T-cell (primary cell): Measurements from ENCODE around the gene COTL1. TPM values are rescaled to one million over a fixed set of nuclear protein-coding genes. Genes with fewer than 3 reads are reported as not detected.

Experiments
- ATAC-seq, 4 experiments: fragments of 200-7000 bp in 3 of 4; fragments of 150-1000 bp in 1 of 4; cut with Tn5 transposase; replicated peaks in 1 of 4; 1 replicate in 3 of 4; 2 replicates in 1 of 4; pipeline ENCODE4 v1.10.0; 2021; ENCODE audit warnings: moderate library complexity in 3 of 4, mild to moderate bottlenecking in 2 of 4, moderate number of reproducible peaks in 1 of 4
- CTCF ChIA-PET, 2 donors: fragments of 300-600 bp; sonication (Branson Sonifier 250); formaldehyde crosslinking; loops; one replicate each; lab custom pipeline; 2022; ENCODE audit warnings: antibody characterized with exemption in 2 of 2; lab: Charles Lee
- POLR2A ChIA-PET, 2 donors: fragments of 300-600 bp; sonication (Branson Sonifier 250); formaldehyde crosslinking; loops; one replicate each; lab custom pipeline; 2022; ENCODE audit warnings: antibody characterized with exemption in 2 of 2; lab: Charles Lee
- DNase-seq, 35 experiments: peaks; one replicate each; pipeline versions ENCODE4 v3.0.0 to v3.0.0-alpha.2; 2013 to 2023
- H3K27ac ChIP-seq: one replicate; pipeline ENCODE4 v1.5.1; 2013; ENCODE audit warnings: low read length
- H3K27me3 ChIP-seq, 2 experiments: replicated peaks in 1 of 2; 1 replicate in 1 of 2; 2 replicates in 1 of 2; pipeline versions ENCODE4 v1.6.1 to v1.7.0; 2013; ENCODE audit warnings: low read length in 1 of 2, mixed read lengths in 1 of 2; ENCODE audit not compliant: control insufficient read depth in 2 of 2, insufficient read depth in 2 of 2; ENCODE audit errors: extremely low read depth in 1 of 2
- H3K36me3 ChIP-seq, 2 donors: 1 replicate in 1 of 2; 2 replicates in 1 of 2; pipeline versions ENCODE4 v1.6.1 to v1.7.0; 2013; ENCODE audit warnings: low read length in 1 of 2; ENCODE audit not compliant: control insufficient read depth in 2 of 2, insufficient read depth in 1 of 2; ENCODE audit errors: extremely low read depth in 1 of 2
- H3K4me1 ChIP-seq, 2 experiments: 1 replicate in 1 of 2; 2 replicates in 1 of 2; pipeline versions ENCODE4 v1.6.1 to v1.7.0; 2013; ENCODE audit warnings: low read length in 2 of 2, mixed read lengths in 1 of 2; ENCODE audit not compliant: insufficient read depth in 2 of 2, control insufficient read depth in 1 of 2; ENCODE audit errors: extremely low read depth in 1 of 2
- H3K4me3 ChIP-seq, 2 donors: 1 replicate in 1 of 2; 2 replicates in 1 of 2; pipeline versions ENCODE4 v1.5.1 to v1.7.0; 2013; ENCODE audit warnings: mild to moderate bottlenecking in 2 of 2, low read length in 1 of 2, moderate library complexity in 1 of 2; ENCODE audit not compliant: control insufficient read depth in 1 of 2; ENCODE audit errors: extremely low read depth in 1 of 2
- H3K9me3 ChIP-seq: 2 replicates; pipeline ENCODE4 v1.7.0; 2013
- H3K27ac Mint-ChIP-seq, 2 donors: one replicate each; pipeline ENCODE4 v1.8.0; 2020 to 2021; ENCODE audit warnings: mild to moderate bottlenecking in 2 of 2, mixed read lengths in 2 of 2
- H3K27me3 Mint-ChIP-seq, 2 donors: one replicate each; pipeline ENCODE4 v1.8.0; 2021 to 2022; ENCODE audit warnings: mixed read lengths in 2 of 2
- H3K36me3 Mint-ChIP-seq: one replicate; pipeline ENCODE4 v1.8.0; 2021; ENCODE audit warnings: mixed read lengths
- H3K4me1 Mint-ChIP-seq, 3 donors: one replicate each; pipeline ENCODE4 v1.8.0; 2020 to 2022; ENCODE audit warnings: mixed read lengths in 3 of 3, mild to moderate bottlenecking in 1 of 3
- H3K4me3 Mint-ChIP-seq, 3 donors: one replicate each; pipeline ENCODE4 v1.8.0; 2020 to 2022; ENCODE audit warnings: mild to moderate bottlenecking in 3 of 3, mixed read lengths in 3 of 3, moderate library complexity in 3 of 3
- H3K9me3 Mint-ChIP-seq, 3 donors: one replicate each; pipeline ENCODE4 v1.8.0; 2020 to 2022; ENCODE audit warnings: mixed read lengths in 3 of 3
- WGBS: methylation state at CpG from one replicate; pipeline ENCODE4 v1.1.5; 2013; ENCODE audit warnings: missing lambda C conversion rate; ENCODE audit not compliant: insufficient coverage; 5-methylcytosine and 5-hydroxymethylcytosine counted together
- total RNA-seq, 35 experiments: library from RNA in 6 of 35; stranded (reverse) in 6 of 35; fragments of 120-200 nt in 1 of 35; gene quantifications; one replicate each; pipeline versions ENCODE4 v1.2.1 to v1.2.4 and lab custom pipeline; 2013 to 2026

The COTL1 gene
- total RNA-seq, 5 donors from 2014 or later (not counting 1 experiment from before 2014, with no cell fraction given) = 205 to 265 (median 221) TPM

DNA sequence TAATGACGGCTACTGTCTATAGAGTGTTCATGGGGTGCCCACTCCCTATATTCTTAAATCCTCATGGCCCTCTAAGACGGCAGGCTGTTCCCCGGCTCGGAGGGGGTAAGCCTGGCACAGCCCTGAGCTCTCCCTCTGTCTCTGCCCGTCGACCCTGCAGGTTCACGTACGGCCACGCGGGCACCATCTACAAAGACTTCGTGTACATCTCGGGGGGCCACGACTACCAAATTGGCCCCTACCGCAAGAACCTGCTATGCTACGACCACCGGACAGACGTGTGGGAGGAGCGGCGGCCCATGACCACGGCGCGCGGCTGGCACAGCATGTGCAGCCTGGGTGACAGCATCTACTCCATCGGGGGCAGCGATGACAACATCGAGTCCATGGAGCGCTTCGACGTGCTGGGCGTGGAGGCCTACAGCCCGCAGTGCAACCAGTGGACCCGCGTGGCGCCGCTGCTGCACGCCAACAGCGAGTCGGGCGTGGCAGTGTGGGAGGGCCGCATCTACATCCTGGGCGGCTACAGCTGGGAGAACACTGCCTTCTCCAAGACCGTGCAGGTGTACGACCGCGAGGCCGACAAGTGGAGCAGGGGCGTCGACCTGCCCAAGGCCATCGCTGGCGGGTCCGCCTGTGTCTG lies 43.7 kb upstream of the COTL1 start:
- ChIA-PET CTCF (no interaction called here), POLR2A (no interaction called here)
- DNase-seq (no peak), ATAC-seq (peak in 1 of 4 experiments; percentile 15)
- Histone ChIP-seq H3K36me3 (peaks cover 35 to 85% of the 10 kb centered on the region in 2 donors), H3K4me1 (peaks cover 2 to 29% of the 10 kb centered on the region in 2 experiments), H3K9me3 (no peaks in the 10 kb centered on the region), H3K27ac (no peak overlapping the region), H3K27me3 (no peaks in the 10 kb centered on the region), H3K4me3 (no peak overlapping the region)
- Mint-ChIP-seq H3K36me3 (peaks cover 68% of the 10 kb centered on the region), H3K4me1 (peaks cover 17 to 49% (median 39%) of the 10 kb centered on the region in 3 donors), H3K9me3 (no peaks in the 10 kb centered on the region), H3K4me3 (no peak overlapping the region), H3K27ac (peak overlapping the region in 1 of 2 donors; percentile 52), H3K27me3 (no peaks in the 10 kb centered on the region)
- 97% methylated on average over 50 of the region's 51 CpGs for WGBS

DNA sequence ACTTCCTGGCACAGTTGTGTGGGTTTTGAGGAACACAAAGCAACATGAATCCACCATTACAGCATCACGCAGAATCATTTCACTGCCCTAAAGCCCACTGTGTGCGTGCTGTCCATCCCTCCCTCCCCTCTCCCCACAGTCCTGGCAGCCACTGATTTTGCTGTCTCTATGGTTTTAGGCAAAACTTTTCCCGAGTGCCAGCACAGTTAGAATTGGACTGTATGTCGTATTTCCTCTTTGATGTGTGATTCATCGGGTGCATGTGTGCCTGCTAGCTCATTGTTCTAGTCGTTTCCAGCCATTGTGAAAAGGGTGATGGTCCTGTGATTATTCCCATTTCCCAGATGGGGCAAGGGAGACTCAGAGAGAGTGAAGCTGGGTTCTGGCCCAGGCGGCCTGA lies 43.1 kb upstream of the COTL1 start:
- ATAC-seq (no peak), DNase-seq (no peak)
- H3K4me1 Mint-ChIP-seq = peaks cover 22 to 54% (median 45%) of the 10 kb centered on the region in 3 donors
- no peaks in the 10 kb centered on the region for H3K9me3 ChIP-seq
- no peak overlapping the region for H3K4me3 ChIP-seq
- CTCF ChIA-PET = no interaction called here
- H3K4me1 ChIP-seq = peaks cover 2 to 35% of the 10 kb centered on the region in 2 experiments
- H3K36me3 ChIP-seq = peaks cover 30 to 80% of the 10 kb centered on the region in 2 donors
- H3K9me3 Mint-ChIP-seq = no peaks in the 10 kb centered on the region
- no peak overlapping the region for H3K27ac Mint-ChIP-seq
- POLR2A ChIA-PET = no interaction called here
- H3K4me3 Mint-ChIP-seq = no peak overlapping the region
- no peaks in the 10 kb centered on the region for H3K27me3 Mint-ChIP-seq
- H3K36me3 Mint-ChIP-seq = peaks cover 70% of the 10 kb centered on the region
- H3K27me3 ChIP-seq = no peaks in the 10 kb centered on the region
- WGBS = 89% methylated on average over 3 of the region's 7 CpGs
- H3K27ac ChIP-seq = no peak overlapping the region

DNA sequence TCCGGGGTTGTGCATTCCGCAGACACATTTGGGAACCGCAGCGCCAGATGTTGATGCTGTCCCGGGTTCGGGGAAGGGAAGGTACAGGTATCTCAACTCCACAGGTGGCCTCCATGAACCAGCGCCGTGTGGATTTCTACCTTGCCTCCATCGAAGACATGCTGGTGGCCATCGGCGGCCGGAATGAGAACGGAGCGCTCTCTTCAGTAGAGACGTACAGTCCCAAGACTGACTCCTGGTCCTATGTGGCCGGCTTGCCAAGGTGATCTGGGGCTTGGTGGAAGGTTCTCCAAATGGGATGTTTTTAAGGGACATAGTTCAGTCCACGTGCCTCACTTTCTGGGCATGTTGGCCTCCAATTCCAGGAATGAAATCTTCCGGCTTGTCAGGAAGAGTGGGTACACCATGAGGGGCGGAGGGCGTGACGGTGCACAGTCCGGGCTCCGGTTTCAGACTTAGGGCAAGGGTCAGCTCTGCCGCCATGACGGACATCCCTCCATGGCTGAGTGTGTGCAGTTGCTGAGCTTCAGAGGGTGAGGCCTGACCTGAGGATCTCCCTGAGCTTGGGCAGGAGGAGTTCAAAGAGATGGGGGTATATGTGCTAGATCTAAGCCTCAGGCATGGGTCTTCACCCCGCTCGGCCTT lies 41.9 kb upstream of the COTL1 start:
- H3K4me1 Mint-ChIP-seq = peaks cover 29 to 62% (median 53%) of the 10 kb centered on the region in 3 donors
- H3K9me3 Mint-ChIP-seq = no peaks in the 10 kb centered on the region
- Histone ChIP-seq H3K27me3 (no peaks in the 10 kb centered on the region), H3K36me3 (peaks cover 24 to 78% of the 10 kb centered on the region in 2 donors), H3K27ac (no peak overlapping the region), H3K4me3 (no peak overlapping the region), H3K9me3 (no peaks in the 10 kb centered on the region), H3K4me1 (peaks cover 3 to 46% of the 10 kb centered on the region in 2 experiments)
- DNase-seq (no peak), ATAC-seq (no peak)
- ChIA-PET POLR2A (no interaction called here), CTCF (no interaction called here)
- H3K36me3 Mint-ChIP-seq = peaks cover 73% of the 10 kb centered on the region
- no peak overlapping the region for H3K4me3 Mint-ChIP-seq
- H3K27ac Mint-ChIP-seq = no peak overlapping the region
- H3K27me3 Mint-ChIP-seq = no peaks in the 10 kb centered on the region
- WGBS = 97% methylated on average over 24 of the region's 27 CpGs

DNA sequence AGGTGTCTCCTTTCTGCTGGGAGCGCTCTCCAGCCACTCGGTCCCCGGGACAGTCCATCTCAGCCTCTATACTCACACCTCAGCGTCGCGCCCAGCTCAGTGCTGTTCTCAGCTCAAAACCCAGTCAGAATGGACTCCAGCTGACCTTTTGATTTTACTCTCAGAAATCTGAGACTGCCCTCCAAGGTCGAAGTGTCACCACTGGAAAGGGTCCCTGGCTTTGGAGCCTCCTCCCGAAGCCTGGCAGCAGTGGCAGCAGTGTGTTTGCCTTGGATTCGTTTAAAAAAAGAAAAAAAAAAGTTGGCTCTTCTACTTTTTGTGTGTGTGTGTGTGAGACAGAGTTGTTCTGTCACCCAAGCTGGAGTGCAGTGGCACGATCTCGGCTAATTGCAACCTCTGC lies 40.8 kb upstream of the COTL1 start:
- H3K4me3 Mint-ChIP-seq = no peak overlapping the region
- H3K9me3 Mint-ChIP-seq = no peaks in the 10 kb centered on the region

DNA sequence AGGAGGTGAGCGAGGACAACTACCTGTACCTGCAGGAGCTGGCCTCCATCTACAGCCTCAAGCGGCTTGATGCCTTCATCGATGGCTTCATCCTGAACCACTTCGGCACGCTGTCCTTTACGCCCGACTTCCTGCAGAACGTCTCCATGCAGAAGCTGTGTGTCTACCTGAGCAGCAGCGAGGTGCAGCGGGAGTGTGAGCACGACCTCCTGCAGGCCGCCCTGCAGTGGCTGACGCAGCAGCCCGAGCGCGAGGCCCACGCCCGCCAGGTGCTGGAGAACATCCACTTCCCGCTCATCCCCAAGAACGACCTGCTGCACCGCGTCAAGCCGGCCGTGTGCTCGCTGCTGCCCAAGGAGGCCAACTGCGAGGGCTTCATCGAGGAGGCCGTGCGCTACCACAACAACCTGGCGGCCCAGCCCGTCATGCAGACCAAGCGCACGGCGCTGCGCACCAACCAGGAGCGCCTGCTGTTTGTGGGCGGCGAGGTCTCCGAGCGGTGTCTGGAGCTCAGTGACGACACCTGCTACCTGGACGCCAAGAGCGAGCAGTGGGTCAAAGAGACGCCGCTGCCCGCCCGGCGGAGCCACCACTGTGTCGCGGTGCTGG lies 39.5 kb upstream of the COTL1 start:
- Mint-ChIP-seq H3K36me3 (peaks cover 54% of the 10 kb centered on the region), H3K4me3 (peak overlapping the region in 1 of 3 donors; percentile 69), H3K9me3 (no peaks in the 10 kb centered on the region), H3K27ac (peak overlapping the region; percentile 72 to 79), H3K4me1 (peaks cover 46 to 74% (median 71%) of the 10 kb centered on the region in 3 donors), H3K27me3 (no peaks in the 10 kb centered on the region)
- CTCF ChIA-PET = interaction anchor here in 1 of 2 donors (0.6 kb wide), 1 partner anchor 106 kb away, joined by 4 read pairs; no protein-coding TSS in a partner anchor
- no peaks in the 10 kb centered on the region for H3K27me3 ChIP-seq
- POLR2A ChIA-PET = no interaction called here
- H3K4me1 ChIP-seq = peaks cover 7 to 68% of the 10 kb centered on the region in 2 experiments
- ATAC-seq (no peak), DNase-seq (no peak)
- no peak overlapping the region for H3K4me3 ChIP-seq
- no peaks in the 10 kb centered on the region for H3K9me3 ChIP-seq
- H3K36me3 ChIP-seq = peaks cover 22 to 70% of the 10 kb centered on the region in 2 donors
- 97% methylated on average over 50 of the region's 50 CpGs for WGBS
- H3K27ac ChIP-seq = no peak overlapping the region

More for the DNA sequence above, 40.8 kb upstream of the COTL1 start:
- H3K9me3 ChIP-seq = no peaks in the 10 kb centered on the region
- no peak overlapping the region for H3K27ac ChIP-seq
- WGBS = 87% methylated on average over 8 of the region's 11 CpGs
- no peak for ATAC-seq
- Mint-ChIP-seq H3K27me3 (no peaks in the 10 kb centered on the region), H3K4me1 (peaks cover 34 to 62% (median 60%) of the 10 kb centered on the region in 3 donors), H3K36me3 (peaks cover 64% of the 10 kb centered on the region), H3K27ac (peak overlapping the region in 1 of 2 donors; percentile 48)
- no peak overlapping the region for H3K4me3 ChIP-seq
- peaks cover 3 to 55% of the 10 kb centered on the region in 2 experiments for H3K4me1 ChIP-seq
- peaks cover 23 to 79% of the 10 kb centered on the region in 2 donors for H3K36me3 ChIP-seq
- ChIA-PET CTCF (interaction anchor here (0.6 to 1.5 kb wide), 4 partner anchors 14 to 149 kb away, joined by 3 to 6 read pairs (median 3); no protein-coding TSS in a partner anchor), POLR2A (no interaction called here)
- DNase-seq = no peak
- H3K27me3 ChIP-seq = no peaks in the 10 kb centered on the region

DNA sequence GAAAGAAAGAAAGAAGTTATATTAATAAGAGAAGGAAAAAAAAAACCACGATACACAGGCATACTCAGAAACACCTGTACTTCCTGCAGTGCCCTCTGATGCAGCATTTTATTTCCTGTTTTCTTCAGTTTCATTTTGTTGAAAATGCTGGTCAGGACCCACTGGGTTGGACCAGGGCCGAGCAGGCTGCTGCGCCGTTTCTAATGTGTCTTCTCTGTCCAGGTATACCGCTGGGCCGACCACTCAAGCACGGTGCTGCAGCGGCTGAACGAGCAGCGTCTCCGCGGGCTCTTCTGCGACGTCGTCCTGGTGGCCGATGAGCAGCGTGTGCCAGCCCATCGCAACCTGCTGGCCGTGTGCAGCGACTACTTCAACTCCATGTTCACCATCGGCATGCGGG lies 38.8 kb upstream of the COTL1 start:
- H3K27me3 Mint-ChIP-seq = no peaks in the 10 kb centered on the region
- H3K9me3 ChIP-seq = no peaks in the 10 kb centered on the region
- ATAC-seq = peak in 1 of 4 experiments; percentile 36
- peaks cover 47% of the 10 kb centered on the region for H3K36me3 Mint-ChIP-seq
- H3K27ac ChIP-seq = no peak overlapping the region
- no peaks in the 10 kb centered on the region for H3K27me3 ChIP-seq
- H3K27ac Mint-ChIP-seq = peak overlapping the region; percentile 72 to 79
- H3K4me1 Mint-ChIP-seq = peaks cover 53 to 81% (median 78%) of the 10 kb centered on the region in 3 donors
- peak overlapping the region in 2 of 3 donors; percentile 41 to 69 for H3K4me3 Mint-ChIP-seq
- WGBS = 90% methylated on average over 21 of the region's 22 CpGs
- peaks cover 11 to 74% of the 10 kb centered on the region in 2 experiments for H3K4me1 ChIP-seq
- H3K4me3 ChIP-seq = no peak overlapping the region
- peak in 1 of 35 experiments; percentile 18 for DNase-seq
- POLR2A ChIA-PET = no interaction called here
- CTCF ChIA-PET = interaction anchor here (0.7 to 1.4 kb wide), 2 partner anchors 15 to 16 kb away, joined by 8 read pairs; no protein-coding TSS in a partner anchor
- no peaks in the 10 kb centered on the region for H3K9me3 Mint-ChIP-seq
- H3K36me3 ChIP-seq = peaks cover 19 to 69% of the 10 kb centered on the region in 2 donors
